B cell (primary cell): ENCODE results near the gene MAGI2. TPM values are rescaled to one million over a fixed set of nuclear protein-coding genes. Genes with fewer than 3 reads are reported as not detected.

Experiments used
- ATAC-seq: fragments of 200-7000 bp; cut with Tn5 transposase; one replicate; pipeline ENCODE4 v1.10.0; 2021; ENCODE audit warnings: low read depth, mild to moderate bottlenecking, moderate number of reproducible peaks, moderate library complexity
- CTCF ChIA-PET: fragments of 350-600 bp; sonication (Branson Sonifier 250); formaldehyde crosslinking; loops from one replicate; lab custom pipeline; 2021; ENCODE audit warnings: antibody characterized with exemption, inconsistent platforms; lab: Charles Lee
- POLR2A ChIA-PET: fragments of 350-600 bp; sonication (Branson Sonifier 250); formaldehyde crosslinking; loops from one replicate; lab custom pipeline; 2021; ENCODE audit warnings: antibody characterized with exemption; lab: Charles Lee
- DNase-seq: peaks from one replicate; pipeline ENCODE4 v3.0.0; 2013
- H2AFZ ChIP-seq: 2 replicates; pipeline ENCODE4 v1.6.1; 2012; ENCODE audit warnings: mild to moderate bottlenecking, low read depth, low read length; ENCODE audit not compliant: insufficient read depth, poor library complexity, severe bottlenecking
- H3K27ac ChIP-seq, 2 donors: 1 replicate in 1 of 2; 2 replicates in 1 of 2; pipeline ENCODE4 v1.5.1; 2012 to 2013; ENCODE audit warnings: low read length in 2 of 2, mild to moderate bottlenecking in 2 of 2, moderate library complexity in 1 of 2
- H3K27me3 ChIP-seq, 4 experiments: fragments of 200-600 bp in 1 of 4; sonication (generic) in 1 of 4; replicated peaks in 1 of 4; 1 replicate in 2 of 4; 2 replicates in 2 of 4; pipeline versions ENCODE4 v1.6.1 to v1.7.0; 2013 to 2016; ENCODE audit warnings: low read length in 3 of 4, mild to moderate bottlenecking in 2 of 4, mixed read lengths in 1 of 4, moderate library complexity in 1 of 4; ENCODE audit not compliant: insufficient read depth in 4 of 4, control insufficient read depth in 3 of 4; ENCODE audit errors: control extremely low read depth in 1 of 4
- H3K36me3 ChIP-seq, 2 experiments: replicated peaks in 1 of 2; 1 replicate in 1 of 2; 2 replicates in 1 of 2; pipeline versions ENCODE4 v1.6.1 to v1.7.1; 2013; ENCODE audit warnings: low read length in 1 of 2; ENCODE audit not compliant: insufficient read depth in 2 of 2, control insufficient read depth in 1 of 2; ENCODE audit errors: control extremely low read depth in 1 of 2, extremely low read depth in 1 of 2
- H3K4me1 ChIP-seq, 2 donors: fragments of 200-600 bp in 1 of 2; sonication (generic) in 1 of 2; 1 replicate in 1 of 2; 2 replicates in 1 of 2; pipeline versions ENCODE4 v1.5.1 to v1.6.1; 2013 to 2017; ENCODE audit warnings: low read length in 2 of 2; ENCODE audit not compliant: control insufficient read depth in 2 of 2, insufficient read depth in 2 of 2
- H3K4me2 ChIP-seq: replicated peaks from 2 replicates; pipeline ENCODE3; 2012; ENCODE audit warnings: mild to moderate bottlenecking, low read depth, low read length; ENCODE audit not compliant: poor library complexity, severe bottlenecking
- H3K4me3 ChIP-seq, 5 experiments: fragments of 200-600 bp in 1 of 5; sonication (generic) in 1 of 5; 1 replicate in 3 of 5; 2 replicates in 2 of 5; pipeline versions ENCODE4 v1.5.1 to v1.7.0; 2011 to 2016; ENCODE audit warnings: low read length in 4 of 5, mild to moderate bottlenecking in 4 of 5, low read depth in 2 of 5, control low read depth in 1 of 5, moderate library complexity in 1 of 5; ENCODE audit not compliant: insufficient read depth in 1 of 5; ENCODE audit errors: control extremely low read depth in 1 of 5, extremely low read depth in 1 of 5
- H3K79me2 ChIP-seq: fragments of 200-600 bp; sonication (generic); one replicate; pipeline ENCODE4 v1.6.0; 2016; ENCODE audit warnings: low read length; ENCODE audit not compliant: control insufficient read depth, insufficient read depth
- H3K9ac ChIP-seq: fragments of 200-600 bp; sonication (generic); 2 replicates; pipeline ENCODE4 v1.6.1; 2017; ENCODE audit warnings: mild to moderate bottlenecking, low read length, moderate library complexity
- H3K9me3 ChIP-seq, 3 donors: one replicate each; pipeline versions ENCODE4 v1.6.1 to v1.7.1; 2013; ENCODE audit warnings: low read length in 2 of 3; ENCODE audit not compliant: control insufficient read depth in 2 of 3, insufficient read depth in 1 of 3; ENCODE audit errors: control extremely low read depth in 1 of 3
- H4K20me1 ChIP-seq: 2 replicates; pipeline ENCODE4 v1.6.0; 2012; ENCODE audit warnings: mild to moderate bottlenecking, low read length; ENCODE audit not compliant: insufficient read depth, control insufficient read depth, poor library complexity, severe bottlenecking
- H3K27ac Mint-ChIP-seq: one replicate; pipeline ENCODE4 v1.8.0; 2021; ENCODE audit warnings: mixed read lengths
- H3K27me3 Mint-ChIP-seq: one replicate; pipeline ENCODE4 v1.8.0; 2021; ENCODE audit warnings: mixed read lengths
- H3K4me1 Mint-ChIP-seq: one replicate; pipeline ENCODE4 v1.8.0; 2021; ENCODE audit warnings: mixed read lengths
- H3K4me3 Mint-ChIP-seq: one replicate; pipeline ENCODE4 v1.8.0; 2021; ENCODE audit warnings: mixed read lengths
- H3K9me3 Mint-ChIP-seq: one replicate; pipeline ENCODE4 v1.8.0; 2022; ENCODE audit warnings: mixed read lengths; ENCODE audit not compliant: insufficient read depth
- EZH2 ChIP-seq: IDR thresholded peaks from 2 replicates; pipeline ENCODE4 v1.6.1; 2012; ENCODE audit warnings: borderline replicate concordance, low read depth, mild to moderate bottlenecking, moderate library complexity, low read length; ENCODE audit not compliant: insufficient read depth, poor library complexity, severe bottlenecking
- WGBS: methylation state at CpG from one replicate; pipeline ENCODE4 v1.1.5; 2013; ENCODE audit warnings: missing lambda C conversion rate; ENCODE audit not compliant: insufficient coverage; 5-methylcytosine and 5-hydroxymethylcytosine counted together
- intact Hi-C: fragments of 100-400 bp; cut with micrococcal nuclease; formaldehyde crosslinking; loops from one replicate; pipeline ENCODE4 v1.10.0; 2022
- polyA plus RNA-seq: library from polyadenylated mRNA; depleted of rRNA; stranded (reverse); fragments of >200 nt; gene quantifications from 2 replicates; pipeline ENCODE4 v1.2.3, GENCODE V29; 2012
- total RNA-seq, 2 donors: library from RNA; stranded (reverse); fragments of 120-200 nt in 1 of 2; gene quantifications; 1 replicate in 1 of 2; 2 replicates in 1 of 2; pipeline versions ENCODE4 v1.2.3 to v1.2.4, GENCODE V29; 2013 to 2022
- TF ChIP-seq, protein P1 (sequence below): fragments of 200-600 bp; IDR thresholded peaks from one replicate; pipeline ENCODE4 v1.8.0; 2022; ENCODE audit warnings: antibody characterized with exemption, mild to moderate bottlenecking

MAGI2 gene
- total and polyA plus RNA-seq, 2 donors (not counting 1 experiment from before 2014, with no cell fraction given) = 0.16 to 0.64 TPM

DNA sequence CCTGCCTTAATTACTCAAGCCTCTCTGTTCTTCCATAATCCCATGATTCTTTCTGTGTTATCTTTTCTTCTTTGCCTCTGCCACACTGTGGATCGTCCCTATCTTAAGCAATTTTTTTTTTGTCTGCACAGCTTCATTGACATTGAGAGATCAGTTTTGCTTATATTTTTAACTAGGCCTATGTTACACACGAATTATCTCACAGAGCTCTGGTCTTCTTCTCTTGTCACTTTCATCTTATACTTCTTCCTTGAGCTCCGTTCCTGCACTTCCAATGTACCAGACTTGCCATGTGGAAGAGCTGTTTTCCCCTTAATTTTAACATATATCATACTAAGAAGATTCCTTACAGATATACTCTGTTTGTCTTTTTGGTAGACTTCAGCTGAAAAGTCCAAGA is 106.1 kb downstream of the MAGI2 start:
- no peaks in the 10 kb centered on the region for H3K4me1 Mint-ChIP-seq
- WGBS = 71% methylated on average over 2 of the region's 3 CpGs
- TF ChIP-seq, protein P1, sequence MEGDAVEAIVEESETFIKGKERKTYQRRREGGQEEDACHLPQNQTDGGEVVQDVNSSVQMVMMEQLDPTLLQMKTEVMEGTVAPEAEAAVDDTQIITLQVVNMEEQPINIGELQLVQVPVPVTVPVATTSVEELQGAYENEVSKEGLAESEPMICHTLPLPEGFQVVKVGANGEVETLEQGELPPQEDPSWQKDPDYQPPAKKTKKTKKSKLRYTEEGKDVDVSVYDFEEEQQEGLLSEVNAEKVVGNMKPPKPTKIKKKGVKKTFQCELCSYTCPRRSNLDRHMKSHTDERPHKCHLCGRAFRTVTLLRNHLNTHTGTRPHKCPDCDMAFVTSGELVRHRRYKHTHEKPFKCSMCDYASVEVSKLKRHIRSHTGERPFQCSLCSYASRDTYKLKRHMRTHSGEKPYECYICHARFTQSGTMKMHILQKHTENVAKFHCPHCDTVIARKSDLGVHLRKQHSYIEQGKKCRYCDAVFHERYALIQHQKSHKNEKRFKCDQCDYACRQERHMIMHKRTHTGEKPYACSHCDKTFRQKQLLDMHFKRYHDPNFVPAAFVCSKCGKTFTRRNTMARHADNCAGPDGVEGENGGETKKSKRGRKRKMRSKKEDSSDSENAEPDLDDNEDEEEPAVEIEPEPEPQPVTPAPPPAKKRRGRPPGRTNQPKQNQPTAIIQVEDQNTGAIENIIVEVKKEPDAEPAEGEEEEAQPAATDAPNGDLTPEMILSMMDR = no peak
- no peak for TF ChIP-seq EZH2
- no peaks in the 10 kb centered on the region for H3K9me3 ChIP-seq
- no peaks in the 10 kb centered on the region for H3K36me3 ChIP-seq
- no peaks in the 10 kb centered on the region for H3K79me2 ChIP-seq
- no peak overlapping the region for H2AFZ ChIP-seq
- H3K9ac ChIP-seq = no peak overlapping the region
- DNase-seq = no peak
- no peak overlapping the region for H3K4me2 ChIP-seq
- CTCF ChIA-PET = no interaction called here
- no peaks in the 10 kb centered on the region for H3K27me3 ChIP-seq
- no peaks in the 10 kb centered on the region for H3K9me3 Mint-ChIP-seq
- no peak for ATAC-seq
- no peaks in the 10 kb centered on the region for H3K4me1 ChIP-seq
- no peak overlapping the region for H3K27ac Mint-ChIP-seq
- no peaks in the 10 kb centered on the region for H3K27me3 Mint-ChIP-seq
- H3K4me3 Mint-ChIP-seq = no peak overlapping the region
- no peak overlapping the region for H3K4me3 ChIP-seq
- H3K27ac ChIP-seq = no peak overlapping the region
- POLR2A ChIA-PET = no interaction called here
- no peaks in the 10 kb centered on the region for H4K20me1 ChIP-seq
- intact Hi-C loops = no loop called here

DNA sequence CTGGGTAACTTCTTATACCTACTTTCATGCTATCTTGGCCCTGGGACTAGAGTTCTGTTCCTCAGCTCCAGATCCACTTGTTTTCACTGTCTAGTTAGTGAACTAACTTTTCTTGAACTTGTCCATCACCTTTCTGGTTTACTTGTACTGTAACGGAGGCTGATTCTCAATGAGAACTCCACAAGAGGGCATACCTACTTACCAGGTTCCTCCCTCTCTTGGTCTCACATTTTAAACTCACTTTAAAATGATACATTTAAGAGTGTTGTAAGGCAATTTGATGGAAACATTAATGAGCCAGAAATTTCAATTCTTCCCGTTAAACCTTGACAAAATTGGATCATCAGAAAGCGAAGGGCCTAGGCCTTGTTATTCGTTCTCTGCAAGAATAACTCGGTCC is 111.6 kb downstream of the MAGI2 start:
- Histone ChIP-seq H3K4me1 (no peaks in the 10 kb centered on the region), H3K79me2 (no peaks in the 10 kb centered on the region), H4K20me1 (no peaks in the 10 kb centered on the region), H3K9ac (no peak overlapping the region), H3K9me3 (no peaks in the 10 kb centered on the region), H3K4me2 (no peak overlapping the region), H2AFZ (no peak overlapping the region), H3K27ac (no peak overlapping the region), H3K4me3 (no peak overlapping the region), H3K36me3 (no peaks in the 10 kb centered on the region), H3K27me3 (no peaks in the 10 kb centered on the region)
- ChIA-PET POLR2A (no interaction called here), CTCF (no interaction called here)
- DNase-seq = no peak
- TF ChIP-seq, protein P1 = no peak
- TF ChIP-seq EZH2 = no peak
- no peak for ATAC-seq
- 93% methylated on average over 4 of the region's 5 CpGs for WGBS
- intact Hi-C loops = no loop called here
- Mint-ChIP-seq H3K27ac (no peak overlapping the region), H3K9me3 (no peaks in the 10 kb centered on the region), H3K4me3 (no peak overlapping the region), H3K4me1 (no peaks in the 10 kb centered on the region), H3K27me3 (no peaks in the 10 kb centered on the region)
